HG02798 (cell line): ENCODE data around the gene MYH11.
"Not testable (repeated sequence)": the region's sequence is repeated elsewhere in the genome, so short reads cannot be mapped to it uniquely, and the experiment has no call there.

Experiments used
- ATAC-seq: cut with Tn5 transposase; IDR thresholded peaks from one replicate; pipeline ENCODE4 v1.9.1; 2021; ENCODE audit warnings: mild to moderate bottlenecking; ENCODE audit not compliant: unreplicated experiment, poor library complexity

Gene MYH11

DNA sequence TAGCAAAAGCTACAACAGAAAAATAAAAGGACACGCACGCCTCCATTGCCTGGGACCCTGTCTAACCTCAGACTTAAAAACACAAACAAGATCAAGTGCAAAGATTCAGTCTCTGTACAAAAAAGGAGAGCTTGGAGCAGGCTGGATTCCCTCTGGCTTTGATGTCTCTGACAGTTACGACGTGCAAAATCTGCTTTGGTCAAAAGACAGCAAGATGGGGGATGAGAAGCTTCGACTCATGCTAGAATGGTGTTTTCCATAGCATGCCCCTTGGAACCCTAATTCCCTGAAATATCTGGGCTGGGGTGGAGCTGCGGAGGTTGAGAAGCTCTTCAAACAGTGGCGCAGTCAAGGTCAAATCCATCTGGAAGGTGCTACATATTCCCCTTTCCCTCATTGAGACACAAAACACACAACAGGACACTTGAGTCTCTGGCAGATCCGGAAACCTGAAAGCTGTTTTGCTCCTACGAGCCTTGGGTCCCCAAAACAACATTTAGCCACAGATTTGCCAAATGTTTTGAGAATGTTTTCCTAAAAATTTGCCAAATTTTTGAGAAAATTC is 9.1 kb downstream of the MYH11 start:
- no peak for ATAC-seq

DNA sequence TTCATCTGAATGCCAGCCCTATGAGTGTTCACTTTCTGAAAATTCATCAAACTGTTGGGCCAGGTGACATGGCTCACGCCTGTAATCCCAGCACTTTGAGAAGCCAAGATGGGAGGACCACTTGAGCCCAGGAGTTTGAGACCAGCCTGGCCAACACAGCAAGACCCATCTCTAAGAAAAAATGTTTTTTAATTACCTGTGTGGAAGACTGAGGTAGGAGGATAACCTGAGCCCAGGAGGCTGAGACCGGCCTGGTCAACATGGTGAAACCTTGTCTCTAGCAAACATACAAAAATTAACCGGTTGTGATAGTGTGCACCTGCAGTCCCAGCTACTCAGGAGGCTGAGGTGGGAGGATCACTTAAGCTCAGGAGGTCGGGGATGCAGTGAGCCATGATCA is 10.3 kb downstream of the MYH11 start:
- ATAC-seq, result no peak

DNA sequence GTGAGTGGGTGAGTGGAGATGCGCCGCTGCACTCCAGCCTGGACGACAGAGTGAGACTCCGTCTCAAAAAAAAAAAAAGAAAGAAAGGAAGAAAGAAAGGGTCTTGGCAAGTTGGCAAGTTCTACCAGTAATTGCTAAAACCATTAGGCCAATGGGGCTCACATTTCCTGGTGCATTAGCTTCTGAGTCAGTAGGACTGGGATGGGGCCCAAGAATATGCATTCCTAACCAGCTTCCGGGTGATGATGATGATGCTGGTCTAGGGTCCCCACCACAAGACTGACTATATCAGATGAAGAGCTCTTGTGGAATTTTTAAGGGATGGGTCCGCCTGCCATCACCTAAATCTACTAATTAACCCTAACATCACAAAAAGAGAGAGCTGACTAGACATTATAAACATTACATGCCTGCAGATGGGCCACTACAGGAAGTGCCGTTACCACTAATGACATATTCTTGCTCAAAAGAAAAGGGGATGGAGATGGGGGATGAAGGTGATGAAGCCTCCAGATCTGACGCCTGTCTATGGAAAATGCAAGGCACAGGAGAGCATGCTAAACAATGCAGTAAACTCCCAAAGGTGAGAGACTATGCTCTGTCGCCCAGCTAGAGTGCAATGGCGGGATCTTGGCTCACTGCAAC is 13.1 kb downstream of the MYH11 start:
- no peak for ATAC-seq

DNA sequence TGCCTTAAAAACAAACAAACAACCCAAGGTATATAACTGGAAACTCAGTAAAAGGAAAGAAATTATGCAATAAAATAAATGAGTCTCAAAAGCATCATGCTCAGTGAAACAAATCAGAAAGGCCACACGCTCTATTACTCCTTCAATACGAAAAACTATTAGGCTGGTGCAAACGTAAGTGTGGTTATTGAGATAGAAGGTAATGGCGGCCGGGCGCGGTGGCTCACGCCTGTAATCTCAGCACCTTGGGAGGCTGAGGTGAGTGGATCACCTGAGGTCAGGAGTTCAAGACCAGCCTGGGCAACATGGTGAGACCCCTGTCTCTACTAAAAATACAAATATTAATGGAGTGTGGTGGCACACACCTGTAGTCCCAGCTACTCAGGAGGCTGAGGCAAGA is 17.6 kb downstream of the MYH11 start:
- ATAC-seq, result not testable (repeated sequence)

DNA sequence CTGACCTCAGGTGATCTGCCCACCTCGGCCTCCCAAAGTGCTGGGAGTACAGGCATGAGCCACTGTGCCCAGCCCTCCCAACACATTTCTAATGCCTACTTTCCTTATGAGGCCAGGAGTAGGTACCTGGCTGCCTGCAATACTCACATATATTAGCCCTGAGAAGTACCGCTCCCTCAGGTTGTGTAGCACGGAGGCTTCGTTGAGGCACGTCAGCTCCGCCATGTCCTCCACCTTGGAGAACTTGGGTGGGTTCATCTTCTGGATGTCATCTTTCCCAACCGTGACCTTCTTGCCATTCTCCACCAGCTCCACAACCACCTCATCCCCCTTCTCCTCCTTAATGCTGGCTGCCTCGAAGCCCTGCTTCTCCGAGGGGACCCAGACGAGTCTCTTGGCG is 19.1 kb downstream of the MYH11 start:
- no peak for ATAC-seq

DNA sequence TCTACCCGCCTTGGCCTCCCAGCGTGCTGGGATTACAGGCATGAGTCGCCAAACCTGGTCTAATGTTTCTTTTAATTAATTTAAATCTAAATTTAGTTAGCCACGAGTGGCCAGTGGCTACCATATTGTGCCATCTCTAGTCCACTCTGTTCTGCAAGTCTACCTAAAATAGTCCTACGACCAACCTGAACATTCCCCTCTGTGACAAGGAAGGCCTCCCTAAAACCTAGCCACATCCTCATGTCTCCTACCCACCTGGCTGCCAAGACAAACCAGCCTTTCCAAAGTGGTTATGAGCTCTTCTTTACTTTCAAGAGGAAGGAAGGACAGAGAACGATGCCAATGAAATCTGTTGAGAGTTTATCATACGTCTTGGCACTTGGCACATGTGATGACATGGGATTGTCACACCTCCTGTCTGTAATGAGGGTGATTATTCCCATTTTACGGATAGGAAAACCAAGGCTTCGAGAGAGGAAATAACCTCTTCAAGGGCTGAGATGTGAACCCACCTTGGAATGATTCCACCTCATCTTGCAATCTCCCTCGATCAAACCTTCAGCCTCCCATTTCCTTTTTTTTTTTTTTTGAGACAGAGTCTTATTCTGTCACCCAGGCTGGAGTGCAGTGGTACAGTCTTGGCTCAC is 19.7 kb downstream of the MYH11 start:
- no peak for ATAC-seq

DNA sequence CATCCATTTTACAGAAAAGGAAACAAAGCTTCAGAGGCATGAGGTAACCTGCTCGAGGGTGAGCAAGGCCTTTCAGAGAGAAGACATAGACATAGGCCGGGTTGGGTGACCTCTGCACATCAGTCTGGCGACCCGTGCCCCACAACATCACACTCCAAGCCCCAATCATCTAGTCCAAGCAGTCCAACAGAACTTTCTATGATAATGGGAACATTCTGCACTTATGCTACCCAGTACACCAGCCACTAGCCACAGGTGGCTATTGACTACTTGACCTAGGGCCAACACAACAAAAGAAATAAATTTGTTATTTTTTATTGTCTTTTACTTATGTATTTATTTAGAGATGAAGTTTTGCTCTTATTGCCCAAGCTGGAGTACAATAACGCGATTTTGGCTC is 20.8 kb downstream of the MYH11 start:
- ATAC-seq, result no peak

DNA sequence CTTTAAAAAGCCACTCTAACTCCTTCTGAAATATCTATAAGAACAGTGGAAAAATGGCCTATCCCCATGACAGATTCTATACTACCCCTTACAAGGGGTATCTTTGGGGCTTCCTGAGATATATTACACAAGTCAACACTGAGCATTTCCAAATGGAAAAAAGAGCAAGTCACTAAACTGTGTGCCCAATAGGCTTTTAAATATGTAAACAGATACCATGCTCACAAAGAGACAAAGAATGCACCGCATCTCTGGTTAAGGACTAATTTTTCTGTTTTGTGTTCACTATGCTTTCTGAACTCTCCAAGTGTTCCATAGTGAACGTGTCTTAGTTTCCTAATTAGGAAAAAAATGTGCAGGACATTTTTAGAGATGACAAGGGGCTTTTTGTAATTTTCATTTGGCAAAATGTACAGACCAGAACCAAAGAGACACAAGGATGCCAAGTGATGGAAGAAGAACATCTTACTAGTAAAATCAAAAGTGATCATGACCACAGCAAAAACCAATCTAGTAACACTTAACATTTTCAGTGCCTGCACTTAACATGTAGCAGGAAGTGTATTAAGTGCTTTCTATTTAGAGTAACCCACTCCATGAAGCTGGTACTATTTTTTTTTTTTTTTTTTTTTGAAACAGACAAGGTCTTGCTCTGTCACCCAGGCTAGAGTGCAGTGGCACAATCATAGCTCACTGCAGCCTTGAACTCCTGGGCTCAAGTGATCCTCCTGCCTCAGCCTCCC is 21.5 kb downstream of the MYH11 start:
- ATAC-seq, result no peak

DNA sequence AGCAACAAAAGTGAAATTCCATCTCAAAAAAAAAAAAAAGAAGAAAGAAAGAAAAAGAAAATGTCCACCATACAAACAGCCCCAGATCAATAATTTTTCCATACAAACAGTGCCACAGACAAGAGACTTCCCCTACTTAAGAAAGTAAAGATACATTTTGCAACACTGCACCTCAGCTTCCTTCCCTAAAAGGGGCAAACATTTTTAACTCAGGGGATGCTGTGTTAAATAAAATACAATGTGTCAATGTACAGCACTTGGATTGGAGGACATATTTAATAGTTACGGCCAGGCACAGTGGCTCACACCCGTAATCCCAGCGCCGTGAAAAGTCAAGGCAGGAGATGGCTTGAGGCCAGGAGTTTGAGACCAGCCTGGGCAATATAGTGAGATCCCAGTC is 22.3 kb downstream of the MYH11 start:
- ATAC-seq, result no peak

DNA sequence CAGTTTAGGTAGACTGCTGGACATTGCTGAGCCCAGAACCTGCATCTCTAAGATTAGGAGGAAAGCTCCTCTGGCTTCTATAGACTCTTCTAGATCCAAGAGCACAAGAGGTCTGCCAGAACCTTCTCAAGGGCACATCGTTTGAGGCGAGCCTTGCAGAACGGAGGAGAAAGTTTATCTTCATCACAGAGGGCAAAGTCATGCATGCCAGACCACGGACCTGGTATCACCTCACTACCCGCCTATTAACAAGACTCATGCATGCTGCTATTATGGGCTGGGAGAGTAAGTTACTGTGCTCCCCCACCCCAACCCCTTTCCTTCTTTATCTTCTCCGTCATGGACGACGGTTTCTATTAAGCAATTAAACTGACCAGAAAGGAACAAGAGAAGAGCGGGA is 23.3 kb downstream of the MYH11 start:
- no peak for ATAC-seq

DNA sequence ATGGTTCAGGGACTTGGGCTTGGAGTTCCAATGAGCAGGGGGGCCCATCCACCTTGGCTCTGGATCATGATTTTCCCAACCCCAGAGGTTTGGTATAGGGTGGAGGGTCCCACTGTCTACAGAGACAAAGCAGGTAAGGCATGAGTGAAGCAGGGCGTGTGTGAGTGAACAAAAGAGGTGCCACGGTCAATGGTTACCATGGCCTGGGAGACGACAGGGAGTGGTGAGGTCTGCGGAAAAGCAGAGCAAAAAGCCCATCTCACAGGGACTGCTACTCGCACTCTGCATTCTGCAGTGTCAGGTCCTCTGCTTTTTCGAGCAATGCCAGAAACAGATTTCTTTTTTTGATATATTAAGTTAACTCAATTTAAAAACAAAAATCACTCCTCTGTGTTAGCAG is 24.6 kb downstream of the MYH11 start:
- ATAC-seq, result no peak

DNA sequence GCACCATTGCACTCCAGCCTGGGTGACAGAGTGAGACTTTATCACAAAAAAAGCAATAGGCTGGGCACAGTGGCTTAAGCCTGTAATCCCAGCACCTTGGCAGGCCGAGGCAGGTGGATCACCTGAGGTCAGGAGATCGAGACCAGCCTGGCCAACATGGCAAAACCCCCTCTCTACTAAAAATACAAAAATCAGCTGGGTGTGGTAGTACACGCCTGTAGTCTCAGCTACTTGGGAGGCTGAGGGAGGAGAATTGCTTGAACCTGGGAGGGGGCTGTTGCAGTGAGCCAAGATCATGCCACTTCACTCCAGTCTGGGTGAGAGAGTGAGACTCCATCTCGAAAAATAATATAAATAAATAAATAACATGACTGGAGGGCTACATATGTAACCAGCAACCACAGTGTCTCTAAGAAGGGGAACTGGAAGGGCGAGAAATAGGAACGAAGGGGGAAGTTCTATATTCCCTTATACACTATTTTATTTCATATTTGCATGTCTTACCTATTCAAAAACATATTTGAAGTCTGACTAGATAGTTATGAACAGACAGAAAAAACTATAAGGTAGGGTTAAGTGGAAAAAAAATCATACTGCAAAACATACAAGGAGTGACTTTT is 25.9 kb downstream of the MYH11 start:
- no peak for ATAC-seq

DNA sequence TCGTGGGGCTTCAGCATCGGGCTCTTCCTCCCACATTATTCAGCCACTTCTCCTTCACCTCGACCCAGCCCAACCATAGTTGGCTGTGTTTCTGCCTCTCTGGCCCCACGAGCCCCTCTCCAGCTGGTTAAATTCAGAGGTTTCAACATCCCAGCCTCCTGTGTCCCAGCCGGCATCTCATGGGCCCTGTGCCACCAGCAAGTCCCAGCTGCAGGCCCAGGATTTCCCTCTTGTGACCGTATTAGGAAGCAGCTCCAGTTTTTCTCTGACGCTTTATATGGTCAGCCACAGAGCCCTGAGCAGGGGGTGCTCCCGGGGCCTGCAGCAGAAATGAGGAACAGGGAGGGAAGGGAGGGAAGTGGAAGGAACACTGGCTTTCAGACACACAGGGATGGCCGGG is 27.4 kb downstream of the MYH11 start:
- ATAC-seq, result no peak

DNA sequence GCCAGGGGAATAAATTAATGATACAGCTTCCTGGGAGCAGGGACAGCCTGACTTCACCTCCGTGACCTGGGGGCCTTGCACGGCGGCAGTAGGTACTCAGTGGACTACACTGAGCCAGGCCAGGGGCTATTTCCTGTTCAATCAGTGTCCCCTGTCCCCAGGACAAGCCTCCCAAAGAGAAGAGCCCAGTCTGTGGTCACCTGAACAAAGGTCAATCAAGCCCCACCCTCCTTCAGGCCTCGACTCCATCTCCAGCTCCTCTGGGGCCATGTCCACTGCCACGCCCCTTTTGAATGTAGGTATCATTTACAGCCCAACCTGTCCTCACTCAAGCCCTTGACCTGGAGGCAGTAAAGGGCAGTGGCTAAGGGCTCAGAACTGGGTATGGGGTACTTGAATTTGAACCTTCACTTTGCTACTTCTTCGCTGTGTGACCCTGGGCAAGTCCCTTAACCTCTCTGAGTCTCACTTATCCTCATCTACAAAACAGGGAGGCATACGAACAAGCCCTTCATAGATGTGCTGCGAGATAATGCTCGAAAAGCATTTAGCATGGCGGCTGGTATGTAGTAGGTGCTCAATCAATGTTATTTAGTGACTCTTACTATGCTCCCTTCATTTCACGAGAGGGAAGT is 29.0 kb downstream of the MYH11 start:
- ATAC-seq, result no peak

DNA sequence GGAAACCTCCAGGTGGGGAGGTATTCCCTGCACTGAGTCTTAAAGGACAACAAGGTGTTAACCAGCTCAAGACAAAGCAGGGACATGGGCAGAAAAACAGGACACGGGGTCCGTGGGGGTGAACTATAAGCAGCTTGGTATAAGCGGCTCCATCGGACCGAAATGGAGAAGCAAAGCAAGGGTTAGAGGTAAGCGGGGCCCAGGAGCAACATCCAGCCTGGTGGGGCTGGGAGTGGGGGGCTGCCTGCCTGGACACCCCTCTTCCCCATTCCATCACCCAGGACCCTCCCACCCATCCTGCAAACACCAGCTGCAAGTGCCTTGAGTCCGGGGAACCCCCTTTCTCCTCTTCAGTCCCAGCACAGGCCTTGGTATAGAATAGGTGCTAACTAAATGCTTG is 29.5 kb downstream of the MYH11 start:
- no peak for ATAC-seq

DNA sequence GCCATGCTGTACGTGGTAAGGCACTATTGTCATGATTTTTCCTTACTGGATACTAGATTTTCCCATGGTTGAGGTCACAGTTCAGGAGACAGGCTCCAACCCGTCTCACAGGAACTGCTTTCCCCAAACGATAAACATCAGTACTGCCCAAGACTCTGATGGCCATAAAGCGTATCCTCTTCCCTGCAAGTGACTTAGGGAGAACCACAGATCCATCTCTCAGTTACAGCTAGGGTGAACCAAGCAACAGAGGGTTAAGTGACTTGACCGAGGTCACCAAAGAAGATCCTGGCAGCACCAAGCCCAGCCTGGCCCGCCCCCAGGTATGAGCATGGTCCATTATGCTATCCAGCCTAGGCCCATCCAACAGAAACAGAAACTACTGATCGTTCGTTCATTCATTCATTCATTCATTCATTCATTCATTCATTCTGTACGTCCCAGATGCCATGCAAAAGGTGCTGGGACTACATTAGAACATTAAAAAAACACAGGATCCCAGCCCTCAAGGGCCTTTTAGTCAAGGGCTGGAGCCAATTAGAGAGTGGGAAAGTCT is 31.0 kb downstream of the MYH11 start:
- ATAC-seq, result no peak

DNA sequence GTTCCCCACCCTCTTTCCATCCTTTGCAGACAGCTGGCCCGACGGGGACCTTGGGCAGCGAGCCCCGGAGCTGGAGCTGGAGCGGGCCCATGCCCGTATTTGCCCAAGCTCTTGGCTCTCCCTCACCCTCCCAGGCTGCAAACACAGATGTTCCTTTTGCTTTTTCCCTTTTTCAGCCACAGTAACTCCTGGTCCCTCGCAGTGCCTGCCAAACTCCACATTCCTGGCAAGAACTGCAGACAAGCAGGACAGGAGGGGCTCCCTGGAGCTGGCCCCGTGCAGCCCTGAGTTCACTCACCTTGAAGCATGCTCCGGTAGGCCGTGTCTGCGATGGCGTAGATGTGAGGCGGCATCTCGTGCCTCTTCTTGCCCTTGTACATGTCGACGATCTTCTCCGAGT is 33.9 kb downstream of the MYH11 start:
- no peak for ATAC-seq

DNA sequence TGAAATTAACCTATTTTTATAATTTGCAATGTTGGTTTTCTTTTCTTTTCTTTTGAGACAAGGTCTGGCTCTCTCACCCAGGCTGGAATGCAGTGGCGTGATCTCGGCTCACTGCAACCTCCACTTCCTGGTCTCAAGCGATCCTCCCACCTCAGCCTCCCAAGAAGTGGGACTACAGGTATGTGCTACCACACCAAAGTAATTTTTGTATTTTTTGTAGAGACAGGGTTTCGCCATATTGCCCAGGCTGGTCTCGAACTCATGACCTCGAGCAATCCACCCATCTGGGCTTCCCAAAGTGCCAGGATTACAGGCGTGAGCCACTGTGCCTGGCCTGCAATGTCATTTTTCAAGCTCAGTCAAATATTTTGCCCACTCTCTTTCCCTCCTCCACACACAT is 36.0 kb downstream of the MYH11 start:
- no peak for ATAC-seq

DNA sequence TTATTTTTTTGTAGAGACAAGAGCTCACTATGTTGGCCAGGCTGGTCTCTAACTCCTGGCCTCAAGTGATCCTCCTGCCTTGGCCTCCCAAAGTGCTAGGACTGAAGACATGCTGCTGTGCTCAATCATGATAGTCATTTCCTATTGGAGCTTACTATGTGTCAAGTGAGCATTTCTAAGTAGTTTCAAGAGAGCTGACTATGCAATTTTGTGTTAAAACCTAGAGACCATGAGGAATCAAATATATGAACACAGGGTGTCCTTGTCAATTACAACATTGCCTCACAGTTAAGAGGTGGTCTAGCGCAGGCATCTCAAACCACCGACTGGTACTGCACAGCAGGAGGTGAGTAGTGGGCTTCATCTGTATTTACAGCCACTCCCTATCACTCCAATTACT is 37.8 kb downstream of the MYH11 start:
- ATAC-seq, result no peak

DNA sequence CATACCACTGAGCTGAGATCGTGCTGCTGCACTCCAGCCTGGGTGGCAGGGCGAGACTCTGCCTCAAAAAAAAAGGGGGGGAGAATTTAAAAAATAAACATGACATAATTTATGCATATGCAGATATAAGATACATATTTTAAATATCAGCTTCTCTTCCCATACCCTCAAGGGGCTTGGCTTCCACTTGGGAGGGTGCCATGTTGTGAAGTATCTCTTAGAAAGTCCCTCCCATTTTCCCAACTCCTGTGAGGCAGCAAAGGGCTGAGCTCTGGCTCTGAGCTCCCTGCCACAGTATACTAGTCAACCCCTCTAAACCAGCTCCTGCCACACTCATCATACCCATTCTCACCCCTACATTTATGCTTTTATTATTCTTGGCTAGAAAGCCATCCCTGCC is 39.4 kb downstream of the MYH11 start:
- ATAC-seq, result no peak
